Cerebellar nuclear complex (tissue), 1 donor: ENCODE data around the gene HIKESHI.
A peak's percentile ranks its signal among the peaks of the same experiment; 100 is the strongest.
"Not testable (repeated sequence)": the region's sequence is repeated elsewhere in the genome, so short reads cannot be mapped to it uniquely, and the experiment has no call there.

Experiments
- DNase-seq, 2 experiments: peaks; one replicate each; lab custom pipeline; 2025; lab: John Stamatoyannopoulos, UW

Gene HIKESHI

GRCh38 chr11:86302092-86302793, at the start of gene HIKESHI:
Gene HIKESHI, plus strand, starts transcription at chr11:86302240. Its CDS starts 209 bp downstream, at chr11:86302449.
- peak; percentile 73 to 99 for DNase-seq

GRCh38 chr11:86255896-86256295, 46.1 kb upstream of the HIKESHI start:
- no peak for DNase-seq

GRCh38 chr11:86256608-86257007, 45.4 kb upstream of the HIKESHI start:
- no peak for DNase-seq

GRCh38 chr11:86257446-86257845, 44.6 kb upstream of the HIKESHI start:
- DNase-seq = no peak

GRCh38 chr11:86259730-86260129, 42.3 kb upstream of the HIKESHI start:
- no peak for DNase-seq

- no peak for DNase-seq
Measured at GRCh38 chr11:86261328-86261727, 40.7 kb upstream of the HIKESHI start.

GRCh38 chr11:86262387-86262786, 39.7 kb upstream of the HIKESHI start:
- no peak for DNase-seq

GRCh38 chr11:86264649-86265048, 37.4 kb upstream of the HIKESHI start:
- DNase-seq = no peak

- DNase-seq = no peak
Measured at GRCh38 chr11:86265194-86265593, 36.8 kb upstream of the HIKESHI start.

GRCh38 chr11:86269645-86270044, 32.4 kb upstream of the HIKESHI start:
- DNase-seq = no peak

GRCh38 chr11:86274503-86274902, 27.5 kb upstream of the HIKESHI start:
- no peak for DNase-seq

- no peak for DNase-seq
Measured at GRCh38 chr11:86274999-86275398, 27.0 kb upstream of the HIKESHI start.

- DNase-seq = no peak
Measured at GRCh38 chr11:86275493-86276370, 26.3 kb upstream of the HIKESHI start.

- DNase-seq = no peak
Measured at GRCh38 chr11:86277741-86278140, 24.3 kb upstream of the HIKESHI start.

GRCh38 chr11:86278226-86278625, 23.8 kb upstream of the HIKESHI start:
- DNase-seq = no peak

GRCh38 chr11:86279747-86280146, 22.3 kb upstream of the HIKESHI start:
- DNase-seq = no peak

- DNase-seq = no peak
Measured at GRCh38 chr11:86287468-86287796, 14.6 kb upstream of the HIKESHI start.

GRCh38 chr11:86288776-86289507, 13.1 kb upstream of the HIKESHI start:
- no peak for DNase-seq

GRCh38 chr11:86289508-86290280, 12.3 kb upstream of the HIKESHI start:
- not testable (repeated sequence) for DNase-seq

GRCh38 chr11:86291466-86292262, 10.4 kb upstream of the HIKESHI start:
- DNase-seq = no peak
